Measurements from ENCODE around the gene FHOD1. TPM values are rescaled to one million over a fixed set of nuclear protein-coding genes. Genes with fewer than 3 reads are reported as not detected.

The FHOD1 gene
- total and polyA plus RNA-seq, 2 of the 13 experiments (the other 11 are each of a cell fraction or from before 2014, with no cell fraction given) = 20.0 to 20.8 TPM

DNA sequence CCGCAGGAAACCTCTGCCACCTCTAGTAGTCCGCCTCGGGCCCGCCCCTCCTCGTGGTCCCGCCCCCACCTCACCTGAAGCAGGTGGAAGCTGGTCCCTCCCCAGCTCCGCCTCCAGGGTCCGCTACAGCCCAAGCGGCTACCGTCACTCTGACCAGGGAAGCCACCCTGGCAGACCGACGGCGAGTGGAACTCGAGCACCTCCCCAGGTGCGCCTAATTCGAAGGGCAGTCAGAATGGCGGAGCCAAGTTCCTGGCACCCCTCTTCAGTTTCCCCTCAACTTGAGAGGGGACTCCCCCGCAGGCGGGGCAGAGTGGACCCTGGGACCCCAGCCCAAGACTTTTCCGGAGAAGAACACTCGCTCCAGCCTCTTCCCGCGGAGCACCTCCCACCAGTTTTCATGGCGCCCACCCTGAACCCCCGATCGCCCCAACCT lies 507 bp downstream of the FHOD1 start (continued):
- TF ChIP-seq, protein P1, sequence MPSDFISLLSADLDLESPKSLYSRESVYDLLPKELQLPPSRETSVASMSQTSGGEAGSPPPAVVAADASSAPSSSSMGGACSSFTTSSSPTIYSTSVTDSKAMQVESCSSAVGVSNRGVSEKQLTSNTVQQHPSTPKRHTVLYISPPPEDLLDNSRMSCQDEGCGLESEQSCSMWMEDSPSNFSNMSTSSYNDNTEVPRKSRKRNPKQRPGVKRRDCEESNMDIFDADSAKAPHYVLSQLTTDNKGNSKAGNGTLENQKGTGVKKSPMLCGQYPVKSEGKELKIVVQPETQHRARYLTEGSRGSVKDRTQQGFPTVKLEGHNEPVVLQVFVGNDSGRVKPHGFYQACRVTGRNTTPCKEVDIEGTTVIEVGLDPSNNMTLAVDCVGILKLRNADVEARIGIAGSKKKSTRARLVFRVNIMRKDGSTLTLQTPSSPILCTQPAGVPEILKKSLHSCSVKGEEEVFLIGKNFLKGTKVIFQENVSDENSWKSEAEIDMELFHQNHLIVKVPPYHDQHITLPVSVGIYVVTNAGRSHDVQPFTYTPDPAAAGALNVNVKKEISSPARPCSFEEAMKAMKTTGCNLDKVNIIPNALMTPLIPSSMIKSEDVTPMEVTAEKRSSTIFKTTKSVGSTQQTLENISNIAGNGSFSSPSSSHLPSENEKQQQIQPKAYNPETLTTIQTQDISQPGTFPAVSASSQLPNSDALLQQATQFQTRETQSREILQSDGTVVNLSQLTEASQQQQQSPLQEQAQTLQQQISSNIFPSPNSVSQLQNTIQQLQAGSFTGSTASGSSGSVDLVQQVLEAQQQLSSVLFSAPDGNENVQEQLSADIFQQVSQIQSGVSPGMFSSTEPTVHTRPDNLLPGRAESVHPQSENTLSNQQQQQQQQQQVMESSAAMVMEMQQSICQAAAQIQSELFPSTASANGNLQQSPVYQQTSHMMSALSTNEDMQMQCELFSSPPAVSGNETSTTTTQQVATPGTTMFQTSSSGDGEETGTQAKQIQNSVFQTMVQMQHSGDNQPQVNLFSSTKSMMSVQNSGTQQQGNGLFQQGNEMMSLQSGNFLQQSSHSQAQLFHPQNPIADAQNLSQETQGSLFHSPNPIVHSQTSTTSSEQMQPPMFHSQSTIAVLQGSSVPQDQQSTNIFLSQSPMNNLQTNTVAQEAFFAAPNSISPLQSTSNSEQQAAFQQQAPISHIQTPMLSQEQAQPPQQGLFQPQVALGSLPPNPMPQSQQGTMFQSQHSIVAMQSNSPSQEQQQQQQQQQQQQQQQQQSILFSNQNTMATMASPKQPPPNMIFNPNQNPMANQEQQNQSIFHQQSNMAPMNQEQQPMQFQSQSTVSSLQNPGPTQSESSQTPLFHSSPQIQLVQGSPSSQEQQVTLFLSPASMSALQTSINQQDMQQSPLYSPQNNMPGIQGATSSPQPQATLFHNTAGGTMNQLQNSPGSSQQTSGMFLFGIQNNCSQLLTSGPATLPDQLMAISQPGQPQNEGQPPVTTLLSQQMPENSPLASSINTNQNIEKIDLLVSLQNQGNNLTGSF (CRISPR knock-in tag; IDR thresholded peaks at IDR 0.05) = no peak
- no peak for TF ChIP-seq ZNF749 (CRISPR knock-in tag; IDR thresholded peaks at IDR 0.05; ENCODE audit: borderline replicate concordance)
- TF ChIP-seq, protein P2, sequence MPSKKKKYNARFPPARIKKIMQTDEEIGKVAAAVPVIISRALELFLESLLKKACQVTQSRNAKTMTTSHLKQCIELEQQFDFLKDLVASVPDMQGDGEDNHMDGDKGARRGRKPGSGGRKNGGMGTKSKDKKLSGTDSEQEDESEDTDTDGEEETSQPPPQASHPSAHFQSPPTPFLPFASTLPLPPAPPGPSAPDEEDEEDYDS (CRISPR knock-in tag; IDR thresholded peaks at IDR 0.05) = peak; percentile 31; the same call in 1 of the 2 replicates
- 0 out of 2 replicates have a peak, but pooled peaks have one; percentile 29 for TF ChIP-seq ZMAT3 (CRISPR knock-in tag; conservative IDR thresholded peaks at IDR 0.05)
- TF ChIP-seq SIN3A (IDR thresholded peaks at IDR 0.05; ENCODE audit: borderline replicate concordance, low read depth, low read length) = no peak
